H9 (cell line): ENCODE data around the gene CDC42EP3. TPM values are rescaled to one million over a fixed set of nuclear protein-coding genes. Genes with fewer than 3 reads are reported as not detected.

Experiments
- DNase-seq: peaks from one replicate; pipeline ENCODE4 v3.0.0-alpha.2; 2017
- H2AFZ ChIP-seq: one replicate; pipeline ENCODE4 v1.6.1; 2013; ENCODE audit warnings: mild to moderate bottlenecking, low read length, control low read depth, moderate library complexity
- H2AK5ac ChIP-seq: 2 replicates; pipeline ENCODE4 v1.6.1; 2013; ENCODE audit warnings: low read length, control low read depth, mixed read lengths; ENCODE audit not compliant: insufficient read length
- H2BK120ac ChIP-seq: one replicate; pipeline ENCODE4 v1.6.1; 2013; ENCODE audit warnings: low read depth, mild to moderate bottlenecking, low read length, control low read depth, inconsistent platforms; ENCODE audit not compliant: poor library complexity, severe bottlenecking
- H2BK12ac ChIP-seq: 2 replicates; pipeline ENCODE4 v1.6.1; 2013; ENCODE audit warnings: low read length, control low read depth, mixed read lengths, low read depth; ENCODE audit not compliant: insufficient read length
- H2BK15ac ChIP-seq: 2 replicates; pipeline ENCODE4 v1.6.1; 2013; ENCODE audit warnings: low read depth, low read length, control low read depth
- H2BK20ac ChIP-seq: one replicate; pipeline ENCODE4 v1.6.1; 2013; ENCODE audit warnings: low read depth, mild to moderate bottlenecking, low read length, control low read depth, inconsistent platforms; ENCODE audit not compliant: poor library complexity, severe bottlenecking
- H2BK5ac ChIP-seq: 2 replicates; pipeline ENCODE4 v1.6.1; 2013; ENCODE audit warnings: low read length, control low read depth, mixed read lengths; ENCODE audit not compliant: insufficient read length
- H3K14ac ChIP-seq: 2 replicates; pipeline ENCODE4 v1.6.1; 2013; ENCODE audit warnings: low read length, control low read depth; ENCODE audit not compliant: insufficient read depth
- H3K18ac ChIP-seq: 2 replicates; pipeline ENCODE4 v1.6.1; 2013; ENCODE audit warnings: low read depth, mild to moderate bottlenecking, mixed read lengths, low read length, control low read depth; ENCODE audit not compliant: insufficient read length
- H3K23ac ChIP-seq: 2 replicates; pipeline ENCODE4 v1.6.1; 2013; ENCODE audit warnings: low read length, control low read depth, mixed read lengths, low read depth; ENCODE audit not compliant: insufficient read length
- H3K23me2 ChIP-seq: 2 replicates; pipeline ENCODE4 v1.6.1; 2013; ENCODE audit warnings: low read depth, mild to moderate bottlenecking, mixed read lengths, low read length, control low read depth; ENCODE audit not compliant: insufficient read length, poor library complexity, severe bottlenecking
- H3K27ac ChIP-seq: 2 replicates; pipeline ENCODE4 v1.5.1; 2013; ENCODE audit warnings: low read length, control low read depth, mixed read lengths, low read depth; ENCODE audit not compliant: insufficient read length
- H3K27me3 ChIP-seq: 2 replicates; pipeline ENCODE4 v1.6.1; 2013; ENCODE audit warnings: low read length, control low read depth, inconsistent platforms; ENCODE audit not compliant: insufficient read depth
- H3K4ac ChIP-seq: 2 replicates; pipeline ENCODE4 v1.6.1; 2013; ENCODE audit warnings: low read depth, mild to moderate bottlenecking, control low read depth, inconsistent platforms, low read length, moderate library complexity
- H3K4me1 ChIP-seq: 2 replicates; pipeline ENCODE4 v1.6.1; 2013; ENCODE audit warnings: low read length, control low read depth, inconsistent platforms; ENCODE audit not compliant: insufficient read depth
- H3K4me2 ChIP-seq: 2 replicates; pipeline ENCODE4 v1.6.1; 2013; ENCODE audit warnings: low read length, control low read depth, mixed read lengths; ENCODE audit not compliant: insufficient read length, insufficient read depth
- H3K56ac ChIP-seq: 2 replicates; pipeline ENCODE4 v1.6.1; 2013; ENCODE audit warnings: low read depth, mild to moderate bottlenecking, mixed read lengths, low read length, control low read depth; ENCODE audit not compliant: insufficient read length
- H3K79me1 ChIP-seq: 2 replicates; pipeline ENCODE4 v1.6.1; 2013; ENCODE audit warnings: low read depth, mild to moderate bottlenecking, moderate library complexity, low read length, control low read depth, inconsistent platforms; ENCODE audit not compliant: insufficient read depth, poor library complexity, severe bottlenecking
- H3K79me2 ChIP-seq: 2 replicates; pipeline ENCODE4 v1.6.1; 2013; ENCODE audit warnings: low read length, control low read depth, inconsistent platforms; ENCODE audit not compliant: insufficient read depth
- H3K9ac ChIP-seq: 2 replicates; pipeline ENCODE4 v1.6.1; 2013; ENCODE audit warnings: low read length, control low read depth, mixed read lengths; ENCODE audit not compliant: insufficient read length; ENCODE audit errors: extremely low read depth
- H3K9me3 ChIP-seq: one replicate; pipeline ENCODE4 v1.6.1; 2013; ENCODE audit warnings: low read depth, low read length, inconsistent platforms; ENCODE audit not compliant: control insufficient read depth
- H3T11ph ChIP-seq: one replicate; pipeline ENCODE4 v1.6.1; 2013; ENCODE audit warnings: mild to moderate bottlenecking, low read length, control low read depth, inconsistent platforms
- H4K20me1 ChIP-seq: one replicate; pipeline ENCODE4 v1.6.1; 2013; ENCODE audit not compliant: control insufficient read depth, insufficient read length, insufficient read depth
- H4K5ac ChIP-seq: 2 replicates; pipeline ENCODE4 v1.6.1; 2013; ENCODE audit warnings: low read depth, mild to moderate bottlenecking, mixed read lengths, low read length, control low read depth; ENCODE audit not compliant: insufficient read length
- H4K8ac ChIP-seq: replicated peaks from 2 replicates; pipeline ENCODE4 v1.6.1; 2013; ENCODE audit warnings: low read length, control low read depth, mixed read lengths, low read depth; ENCODE audit not compliant: insufficient read length
- H4K91ac ChIP-seq: 2 replicates; pipeline ENCODE4 v1.6.1; 2013; ENCODE audit warnings: low read depth, mild to moderate bottlenecking, moderate library complexity, mixed read lengths, low read length, control low read depth; ENCODE audit not compliant: insufficient read length
- H3K27ac Mint-ChIP-seq, 3 experiments: 2 replicates in 2 of 3; 3 replicates in 1 of 3; pipeline ENCODE4 v1.8.0; 2020 to 2021; ENCODE audit warnings: mixed read lengths in 3 of 3, mild to moderate bottlenecking in 1 of 3, moderate library complexity in 1 of 3
- H3K27me3 Mint-ChIP-seq: 2 replicates; pipeline ENCODE4 v1.8.0; 2021; ENCODE audit warnings: low read depth, mild to moderate bottlenecking, moderate library complexity, mixed read lengths
- H3K36me3 Mint-ChIP-seq, 3 experiments: 2 replicates in 2 of 3; 3 replicates in 1 of 3; pipeline ENCODE4 v1.8.0; 2020 to 2021; ENCODE audit warnings: low read depth in 3 of 3, mixed read lengths in 3 of 3; ENCODE audit not compliant: insufficient read depth in 1 of 3
- H3K4me1 Mint-ChIP-seq, 2 experiments: 2 replicates each; pipeline ENCODE4 v1.8.0; 2020; ENCODE audit warnings: mixed read lengths in 2 of 2
- H3K4me3 Mint-ChIP-seq, 2 experiments: 2 replicates in 1 of 2; 3 replicates in 1 of 2; pipeline ENCODE4 v1.8.0; 2020 to 2021; ENCODE audit warnings: mild to moderate bottlenecking in 2 of 2, mixed read lengths in 2 of 2, moderate library complexity in 1 of 2
- H3K9me3 Mint-ChIP-seq, 2 experiments: 2 replicates in 1 of 2; 3 replicates in 1 of 2; pipeline ENCODE4 v1.8.0; 2020; ENCODE audit warnings: mild to moderate bottlenecking in 2 of 2, mixed read lengths in 2 of 2, moderate library complexity in 1 of 2
- WGBS: extraction: QIAGEN DNeasy Blood & Tissue Kit; methylation state at CpG from one replicate; pipeline ENCODE4 v1.1.7; 2013; ENCODE audit warnings: missing lambda C conversion rate, low lambda C conversion rate, mixed read lengths; ENCODE audit not compliant: insufficient read length; ENCODE audit errors: extremely low coverage; 5-methylcytosine and 5-hydroxymethylcytosine counted together
- total RNA-seq: library from RNA; stranded (reverse); gene quantifications from 2 replicates; pipeline ENCODE4 v1.2.1, GENCODE V29; 2021
- TF ChIP-seq, protein P1 (sequence below): fragments of 200-600 bp; sonication (generic); conservative IDR thresholded peaks from 3 replicates; pipeline ENCODE4 v1.8.0; 2021; ENCODE audit warnings: antibody characterized with exemption, mild to moderate bottlenecking

CDC42EP3 gene
- total RNA-seq, 1 experiment from 2014 or later = 61.5 TPM

DNA sequence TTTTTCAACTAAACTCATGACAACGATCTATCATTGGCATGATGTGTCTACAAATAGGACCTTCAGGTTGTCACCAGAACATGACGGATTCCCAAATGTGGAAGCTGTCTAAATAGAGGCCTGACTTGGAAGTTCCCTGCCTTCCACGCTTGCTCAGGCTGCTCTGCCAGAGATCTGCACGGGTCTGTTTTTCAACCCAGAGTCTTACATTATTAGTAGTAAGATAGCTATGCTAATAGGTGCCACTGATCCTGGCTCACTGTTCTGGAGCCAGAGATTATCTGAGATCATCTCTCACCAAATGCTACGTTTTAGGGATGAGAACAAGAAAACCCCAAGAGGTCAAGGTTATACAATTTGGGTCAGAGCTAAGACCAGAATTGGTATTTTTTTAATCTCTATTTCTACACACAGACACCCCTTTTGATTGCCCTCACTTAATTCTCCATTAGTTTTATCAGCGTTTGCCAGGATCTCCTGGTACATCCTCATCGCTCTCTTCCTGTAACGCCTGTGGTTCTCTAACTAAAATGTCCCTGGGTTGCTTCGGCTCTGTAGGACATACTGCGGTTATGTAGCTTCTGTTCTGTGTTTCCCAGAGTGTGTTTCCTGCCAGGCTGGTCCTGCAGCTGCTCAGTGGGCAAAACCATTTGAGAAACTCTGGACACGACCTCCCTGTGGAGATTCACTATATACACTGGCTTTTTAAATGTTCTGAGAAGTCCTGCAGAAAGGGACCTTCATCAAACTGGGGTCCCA is 5.7 kb downstream of the CDC42EP3 start:
- H4K20me1 ChIP-seq = no peaks in the 10 kb centered on the region
- H3K9me3 Mint-ChIP-seq = no peaks in the 10 kb centered on the region; a peak in 1 of 5 replicates
- no peak overlapping the region for H2BK5ac ChIP-seq
- peaks cover 12 to 66% (median 18%) of the 10 kb centered on the region in 3 experiments for H3K36me3 Mint-ChIP-seq
- WGBS = no CpG with 5 or more reads among the region's 11 CpGs
- H3K4me1 Mint-ChIP-seq = peaks cover 53 to 66% of the 10 kb centered on the region in 2 experiments
- no peak overlapping the region for H3K56ac ChIP-seq
- no peak overlapping the region for H2BK20ac ChIP-seq
- no peaks in the 10 kb centered on the region for H3K27me3 Mint-ChIP-seq
- peaks cover 43% of the 10 kb centered on the region; the same call in 1 of the 2 replicates for H3K79me2 ChIP-seq
- H3K4me2 ChIP-seq = no peak overlapping the region
- H2AFZ ChIP-seq = no peak overlapping the region
- H3K23ac ChIP-seq = no peak overlapping the region
- no peak overlapping the region for H3T11ph ChIP-seq
- no peak overlapping the region for H3K4ac ChIP-seq
- H2BK120ac ChIP-seq = no peak overlapping the region
- no peak for DNase-seq
- H3K9ac ChIP-seq = no peak overlapping the region
- no peak overlapping the region for H3K27ac ChIP-seq
- TF ChIP-seq, protein P1, sequence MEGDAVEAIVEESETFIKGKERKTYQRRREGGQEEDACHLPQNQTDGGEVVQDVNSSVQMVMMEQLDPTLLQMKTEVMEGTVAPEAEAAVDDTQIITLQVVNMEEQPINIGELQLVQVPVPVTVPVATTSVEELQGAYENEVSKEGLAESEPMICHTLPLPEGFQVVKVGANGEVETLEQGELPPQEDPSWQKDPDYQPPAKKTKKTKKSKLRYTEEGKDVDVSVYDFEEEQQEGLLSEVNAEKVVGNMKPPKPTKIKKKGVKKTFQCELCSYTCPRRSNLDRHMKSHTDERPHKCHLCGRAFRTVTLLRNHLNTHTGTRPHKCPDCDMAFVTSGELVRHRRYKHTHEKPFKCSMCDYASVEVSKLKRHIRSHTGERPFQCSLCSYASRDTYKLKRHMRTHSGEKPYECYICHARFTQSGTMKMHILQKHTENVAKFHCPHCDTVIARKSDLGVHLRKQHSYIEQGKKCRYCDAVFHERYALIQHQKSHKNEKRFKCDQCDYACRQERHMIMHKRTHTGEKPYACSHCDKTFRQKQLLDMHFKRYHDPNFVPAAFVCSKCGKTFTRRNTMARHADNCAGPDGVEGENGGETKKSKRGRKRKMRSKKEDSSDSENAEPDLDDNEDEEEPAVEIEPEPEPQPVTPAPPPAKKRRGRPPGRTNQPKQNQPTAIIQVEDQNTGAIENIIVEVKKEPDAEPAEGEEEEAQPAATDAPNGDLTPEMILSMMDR = no peak
- H3K4me1 ChIP-seq = peaks cover 6% of the 10 kb centered on the region; the same call in 1 of the 2 replicates
- no peak overlapping the region for H3K18ac ChIP-seq
- H3K23me2 ChIP-seq = peaks cover 10% of the 10 kb centered on the region
- H3K14ac ChIP-seq = no peak overlapping the region
- H4K8ac ChIP-seq = no peak overlapping the region
- H4K5ac ChIP-seq = no peak overlapping the region
- H2BK15ac ChIP-seq = no peak overlapping the region
- H3K27me3 ChIP-seq = no peaks in the 10 kb centered on the region
- no peak overlapping the region for H2BK12ac ChIP-seq
- no peak overlapping the region for H3K4me3 Mint-ChIP-seq
- H3K79me1 ChIP-seq = peaks cover 15% of the 10 kb centered on the region
- no peak overlapping the region for H4K91ac ChIP-seq
- no peaks in the 10 kb centered on the region for H3K9me3 ChIP-seq
- no peak overlapping the region for H2AK5ac ChIP-seq
- no peak overlapping the region; a peak in 1 of 7 replicates for H3K27ac Mint-ChIP-seq
